Gastroesophageal sphincter (tissue), 4 donors: ENCODE data around the gene CSNK1G2. TPM values are rescaled to one million over a fixed set of nuclear protein-coding genes. Genes with fewer than 3 reads are reported as not detected.
"Not testable (repeated sequence)": the region's sequence is repeated elsewhere in the genome, so short reads cannot be mapped to it uniquely, and the experiment has no call there.

Experiments
- ATAC-seq: fragments of 150-250 bp; one replicate; pipeline ENCODE4 v1.9.1; 2016; ENCODE audit warnings: mild to moderate bottlenecking, moderate library complexity
- H3K27ac ChIP-seq, 4 donors: fragments of 200-600 bp; sonication (generic) in 3 of 4; 1 replicate in 3 of 4; 2 replicates in 1 of 4; pipeline ENCODE4 v1.5.1; 2016 to 2019
- H3K27me3 ChIP-seq: fragments of 200-600 bp; sonication (generic); one replicate; pipeline ENCODE4 v1.5.1; 2019
- H3K36me3 ChIP-seq, 2 donors: fragments of 200-600 bp; sonication (generic); one replicate each; pipeline ENCODE4 v1.5.1; 2019; ENCODE audit warnings: control low read depth in 1 of 2
- H3K4me1 ChIP-seq, 3 donors: fragments of 200-600 bp; sonication (generic); 1 replicate in 2 of 3; 2 replicates in 1 of 3; pipeline ENCODE4 v1.5.1; 2016 to 2019; ENCODE audit warnings: control low read depth in 2 of 3
- H3K4me3 ChIP-seq, 2 donors: fragments of 200-600 bp; sonication (generic); one replicate each; pipeline ENCODE4 v1.5.1; 2019; ENCODE audit warnings: mild to moderate bottlenecking in 1 of 2, moderate library complexity in 1 of 2
- H3K9me3 ChIP-seq, 3 donors: fragments of 200-600 bp; sonication (generic); one replicate each; pipeline ENCODE4 v1.5.1; 2017 to 2019; ENCODE audit warnings: control low read depth in 2 of 3
- EP300 ChIP-seq: sonication (generic); formaldehyde crosslinking; IDR thresholded peaks from one replicate; pipeline ENCODE4 v1.6.1; 2017; ENCODE audit warnings: antibody characterized with exemption, mild to moderate bottlenecking
- POLR2A ChIP-seq, 2 donors: fragments of 450-650 bp; IDR thresholded peaks; one replicate each; pipeline ENCODE4 v1.6.1; 2017; ENCODE audit warnings: antibody characterized with exemption in 2 of 2, mild to moderate bottlenecking in 2 of 2, moderate library complexity in 1 of 2
- POLR2AphosphoS5 ChIP-seq: sonication (generic); formaldehyde crosslinking; IDR thresholded peaks from one replicate; pipeline ENCODE4 v1.6.1; 2017; ENCODE audit warnings: antibody characterized with exemption
- WGBS, 2 donors: methylation state at CpG; one replicate each; pipeline ENCODE4 v1.1.5; 2018; ENCODE audit warnings: low coverage in 1 of 2; 5-methylcytosine and 5-hydroxymethylcytosine counted together
- total RNA-seq, 4 donors: library from RNA; depleted of rRNA; stranded (reverse); fragments of >200 nt; gene quantifications; one replicate each; pipeline ENCODE4 v1.1.0, GENCODE V29; 2016
- TF ChIP-seq, protein P1 (sequence below), 4 experiments: fragments of 200-600 bp in 2 of 4; fragments of 450-650 bp in 2 of 4; sonication (generic) in 1 of 4; IDR thresholded peaks; one replicate each; pipeline ENCODE4 v1.5.1; 2017 to 2019; ENCODE audit warnings: antibody characterized with exemption in 4 of 4, mild to moderate bottlenecking in 2 of 4, moderate library complexity in 2 of 4

Gene CSNK1G2
- total RNA-seq, 4 donors from 2014 or later = 40.4 to 57.4 (median 46.2) TPM

DNA sequence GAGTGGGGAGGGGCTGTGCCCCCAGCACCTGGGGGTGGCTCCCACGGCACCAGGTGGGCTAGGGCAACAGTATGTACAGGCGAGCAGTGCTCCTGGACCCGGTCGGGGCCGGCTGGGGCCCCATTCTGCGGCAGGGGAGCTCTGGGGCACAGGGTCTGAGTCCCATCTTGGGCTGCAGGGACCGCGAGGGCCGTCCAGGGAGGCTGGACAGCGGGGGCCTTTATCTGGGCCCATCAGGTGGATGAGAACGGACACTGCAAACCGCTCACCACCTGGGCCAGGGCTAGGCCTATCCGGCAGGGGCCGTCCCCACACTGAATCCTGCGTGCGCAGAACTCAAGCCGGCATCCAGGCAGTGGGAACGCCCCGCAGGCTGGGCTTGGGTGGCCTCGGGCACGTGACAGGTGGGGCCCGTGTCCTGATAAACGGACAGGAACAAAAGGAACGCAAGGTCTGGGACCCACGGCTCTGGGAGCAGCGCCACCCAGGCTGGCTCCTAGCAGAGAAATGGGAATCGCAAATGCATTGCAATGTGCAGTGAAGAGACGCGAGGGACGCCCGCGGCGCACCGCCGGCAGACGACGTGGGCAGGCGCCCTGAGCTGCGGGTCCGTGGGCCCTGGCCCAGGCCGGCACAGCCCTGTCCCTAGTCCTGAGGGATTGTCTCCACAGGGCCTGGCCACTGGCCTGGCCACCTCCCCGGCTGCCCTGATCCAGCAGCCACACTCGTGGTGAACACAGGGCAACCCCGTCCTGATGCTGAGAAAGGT, 44.8 kb downstream of the CSNK1G2 start:
- no peak overlapping the region for H3K4me3 ChIP-seq
- 83% methylated on average over 17 of the region's 44 CpGs; no CpG with 5 or more reads in 1 of the 2 donors for WGBS, 2 donors
- no peak for ATAC-seq
- peaks cover 0 to 93% of the 10 kb centered on the region in 2 donors for H3K36me3 ChIP-seq
- no peaks in the 10 kb centered on the region for H3K9me3 ChIP-seq
- H3K27me3 ChIP-seq = no peaks in the 10 kb centered on the region
- no peaks in the 10 kb centered on the region for H3K4me1 ChIP-seq
- no peak overlapping the region for H3K27ac ChIP-seq
- TF ChIP-seq, protein P1, sequence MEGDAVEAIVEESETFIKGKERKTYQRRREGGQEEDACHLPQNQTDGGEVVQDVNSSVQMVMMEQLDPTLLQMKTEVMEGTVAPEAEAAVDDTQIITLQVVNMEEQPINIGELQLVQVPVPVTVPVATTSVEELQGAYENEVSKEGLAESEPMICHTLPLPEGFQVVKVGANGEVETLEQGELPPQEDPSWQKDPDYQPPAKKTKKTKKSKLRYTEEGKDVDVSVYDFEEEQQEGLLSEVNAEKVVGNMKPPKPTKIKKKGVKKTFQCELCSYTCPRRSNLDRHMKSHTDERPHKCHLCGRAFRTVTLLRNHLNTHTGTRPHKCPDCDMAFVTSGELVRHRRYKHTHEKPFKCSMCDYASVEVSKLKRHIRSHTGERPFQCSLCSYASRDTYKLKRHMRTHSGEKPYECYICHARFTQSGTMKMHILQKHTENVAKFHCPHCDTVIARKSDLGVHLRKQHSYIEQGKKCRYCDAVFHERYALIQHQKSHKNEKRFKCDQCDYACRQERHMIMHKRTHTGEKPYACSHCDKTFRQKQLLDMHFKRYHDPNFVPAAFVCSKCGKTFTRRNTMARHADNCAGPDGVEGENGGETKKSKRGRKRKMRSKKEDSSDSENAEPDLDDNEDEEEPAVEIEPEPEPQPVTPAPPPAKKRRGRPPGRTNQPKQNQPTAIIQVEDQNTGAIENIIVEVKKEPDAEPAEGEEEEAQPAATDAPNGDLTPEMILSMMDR (IDR thresholded peaks at IDR 0.05) = no peak
- TF ChIP-seq EP300 (no peak), POLR2A (IDR thresholded peaks at IDR 0.05) (no peak), POLR2AphosphoS5 (no peak)

DNA sequence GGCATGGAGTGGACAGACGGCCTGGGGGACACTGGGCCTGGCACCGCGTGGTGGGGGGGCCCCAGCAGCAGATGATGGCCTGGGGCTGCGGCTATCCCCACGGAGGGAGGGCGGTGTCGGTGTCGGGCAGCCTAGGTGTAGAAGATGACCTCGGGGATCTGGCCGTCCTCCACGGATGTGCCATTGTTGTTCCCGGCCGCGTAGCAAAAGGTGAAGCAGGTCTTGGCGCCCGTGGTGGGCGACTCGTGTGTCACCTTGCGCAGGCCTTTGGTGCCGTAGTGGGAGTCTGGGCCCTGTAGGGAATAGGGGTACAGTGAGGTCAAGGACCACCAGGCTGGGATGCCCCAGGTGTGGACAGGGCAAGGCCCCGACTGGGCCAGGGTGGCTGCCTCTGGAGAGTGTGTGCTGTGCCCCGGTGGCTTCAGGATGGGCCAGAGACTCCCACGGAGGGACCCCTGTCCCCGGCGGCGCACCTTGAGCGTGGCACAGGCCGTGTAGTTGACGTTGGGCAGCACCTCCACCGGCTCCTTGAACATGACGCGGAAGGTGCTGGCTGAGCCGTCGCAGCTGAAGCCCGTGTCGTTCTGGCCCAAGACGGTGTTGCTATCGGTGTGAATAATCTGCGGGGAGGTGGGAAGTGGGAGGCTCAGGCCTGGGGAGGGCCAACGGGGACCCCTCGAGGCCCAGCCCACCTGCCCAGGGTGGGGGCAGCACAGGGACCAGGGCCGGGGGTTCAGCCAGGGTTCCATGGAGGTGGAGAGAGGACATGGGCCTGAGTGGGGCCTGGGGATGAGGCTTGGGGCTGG, 45.6 kb downstream of the CSNK1G2 start:
- ATAC-seq = no peak
- TF ChIP-seq POLR2AphosphoS5 (no peak), POLR2A (IDR thresholded peaks at IDR 0.05) (no peak), EP300 (no peak)
- TF ChIP-seq, protein P1 (IDR thresholded peaks at IDR 0.05) = no peak
- peaks cover 0 to 93% of the 10 kb centered on the region in 2 donors for H3K36me3 ChIP-seq
- no peaks in the 10 kb centered on the region for H3K4me1 ChIP-seq
- no peaks in the 10 kb centered on the region for H3K9me3 ChIP-seq
- H3K27me3 ChIP-seq = no peaks in the 10 kb centered on the region
- no peak overlapping the region for H3K27ac ChIP-seq
- no peak overlapping the region for H3K4me3 ChIP-seq
- whole genome bisulfite sequencing, 2 donors = 98% methylated on average over 7 of the region's 42 CpGs; no CpG with 5 or more reads in 1 of the 2 donors

DNA sequence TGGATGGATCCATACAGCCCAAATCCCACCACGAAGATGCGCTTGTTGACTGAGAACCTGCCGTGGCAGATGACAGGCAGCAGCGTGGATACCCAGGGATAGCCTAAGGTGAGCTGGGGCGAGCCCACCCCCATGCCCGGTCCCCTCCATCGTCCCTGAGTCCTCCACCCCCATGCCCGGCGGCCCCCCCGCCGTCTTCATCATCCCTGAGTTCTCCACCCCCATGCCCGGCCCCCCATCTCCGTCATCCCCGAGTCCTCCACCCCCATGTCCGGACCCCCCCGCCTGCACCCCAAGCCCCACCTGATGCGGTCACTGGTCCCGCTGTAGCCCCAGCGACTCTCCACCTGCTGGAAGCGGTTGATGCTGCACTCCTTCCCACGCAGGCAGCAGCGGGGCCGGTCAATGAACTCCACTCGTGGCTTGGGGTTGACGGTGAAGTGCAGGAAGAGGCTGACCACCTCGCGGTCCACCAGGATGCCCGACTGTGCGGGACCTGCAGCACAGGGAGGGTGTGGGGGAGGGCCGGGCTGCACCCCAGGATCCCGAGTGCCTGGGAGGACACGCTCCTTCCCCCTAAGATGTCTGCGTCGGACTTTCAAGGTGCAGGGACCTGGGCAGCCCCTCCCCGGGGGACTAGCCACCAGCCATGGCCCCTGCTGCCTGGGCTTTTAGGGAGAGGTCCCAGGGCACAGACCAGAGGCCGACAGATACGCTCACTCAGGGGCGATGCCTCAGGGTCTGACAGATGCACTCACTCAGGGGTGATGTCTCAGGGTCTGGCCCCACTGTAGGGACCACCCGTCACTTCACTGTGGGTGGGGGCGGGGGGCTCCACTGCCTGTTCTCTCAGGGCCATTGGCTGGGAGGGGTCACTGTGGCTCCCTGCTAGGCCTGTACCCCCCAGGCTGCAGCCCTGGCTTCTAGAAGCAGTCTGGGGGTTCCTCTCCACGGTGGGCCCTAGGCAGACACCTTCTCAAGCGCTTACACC, 46.5 kb downstream of the CSNK1G2 start:
- H3K9me3 ChIP-seq = no peaks in the 10 kb centered on the region
- no peak for ATAC-seq
- H3K4me1 ChIP-seq = no peaks in the 10 kb centered on the region
- no peaks in the 10 kb centered on the region for H3K27me3 ChIP-seq
- no peak overlapping the region for H3K27ac ChIP-seq
- H3K4me3 ChIP-seq = no peak overlapping the region
- TF ChIP-seq POLR2AphosphoS5 (no peak), EP300 (no peak), POLR2A (IDR thresholded peaks at IDR 0.05) (no peak)
- TF ChIP-seq, protein P1 (IDR thresholded peaks at IDR 0.05) = no peak
- peaks cover 0 to 92% of the 10 kb centered on the region in 2 donors for H3K36me3 ChIP-seq
- no CpG with 5 or more reads among the region's 42 CpGs for WGBS, 2 donors

DNA sequence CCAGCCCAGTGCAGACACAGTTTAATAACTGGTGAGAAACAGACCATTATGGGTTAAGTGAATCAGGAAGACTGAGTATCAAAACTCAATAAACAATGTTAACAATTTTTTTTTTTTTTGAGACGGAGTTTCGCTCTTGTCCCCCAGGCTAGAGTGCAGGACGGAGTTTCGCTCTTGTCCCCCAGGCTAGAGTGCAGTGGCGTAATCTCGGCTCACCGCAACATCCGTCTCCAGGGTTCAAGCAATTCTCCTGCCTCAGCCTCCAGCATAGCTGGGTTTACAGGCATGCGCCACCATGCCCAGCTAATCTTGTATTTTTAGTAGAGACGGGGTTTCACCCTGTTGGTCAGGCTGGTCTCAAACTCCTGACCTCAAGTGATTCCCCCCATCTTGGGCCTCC, 47.5 kb downstream of the CSNK1G2 start:
- not testable (repeated sequence) for H3K4me1 ChIP-seq, H3K27ac ChIP-seq, H3K4me3 ChIP-seq, H3K27me3 ChIP-seq, H3K9me3 ChIP-seq, ATAC-seq
- peaks cover 0 to 95% of the 10 kb centered on the region in 2 donors for H3K36me3 ChIP-seq
- WGBS, 2 donors = 79% methylated on average over 9 of the region's 10 CpGs; no CpG with 5 or more reads in 1 of the 2 donors
